Neural cell (in vitro differentiated cells): ENCODE data around the gene ATL1.

Source experiments
- EP300 ChIP-seq: fragments of 450-650 bp; conservative IDR thresholded peaks from 2 replicates; pipeline ENCODE4 v1.6.1; 2014; ENCODE audit warnings: antibody characterized with exemption, mild to moderate bottlenecking, moderate library complexity; ENCODE audit not compliant: poor library complexity, severe bottlenecking
- POLR2AphosphoS5 ChIP-seq: IDR thresholded peaks from 2 replicates; pipeline ENCODE4 v1.6.1; 2012
- RAD21 ChIP-seq: fragments of 450-650 bp; conservative IDR thresholded peaks from 2 replicates; pipeline ENCODE4 v1.6.1; 2014; ENCODE audit warnings: antibody characterized with exemption, mild to moderate bottlenecking, moderate library complexity
- TF ChIP-seq, protein P1 (sequence below): fragments of 450-650 bp; IDR thresholded peaks from 2 replicates; pipeline ENCODE4 v1.5.1; 2014; ENCODE audit warnings: antibody characterized with exemption, mild to moderate bottlenecking, moderate library complexity; ENCODE audit not compliant: poor library complexity, severe bottlenecking

DNA sequence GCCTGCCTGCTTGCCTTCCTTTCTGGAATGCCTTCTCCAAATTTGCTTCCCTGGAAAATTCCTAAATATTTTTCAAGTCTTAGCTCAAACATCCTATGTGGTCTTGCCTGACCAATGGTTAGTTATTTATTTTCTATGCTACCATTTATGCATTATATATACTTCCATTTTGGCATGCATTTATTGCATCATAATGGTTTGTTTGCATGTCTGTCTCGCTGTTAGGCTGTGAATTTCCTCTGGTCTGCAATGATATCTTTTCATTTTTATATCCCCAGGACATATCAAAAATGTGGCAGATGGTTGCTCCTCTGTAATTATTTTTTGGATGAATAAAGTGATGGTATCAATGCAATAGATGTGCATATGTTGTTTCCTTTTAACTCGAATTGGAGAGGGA is 30.5 kb downstream of the ATL1 start:
- TF ChIP-seq, protein P1, sequence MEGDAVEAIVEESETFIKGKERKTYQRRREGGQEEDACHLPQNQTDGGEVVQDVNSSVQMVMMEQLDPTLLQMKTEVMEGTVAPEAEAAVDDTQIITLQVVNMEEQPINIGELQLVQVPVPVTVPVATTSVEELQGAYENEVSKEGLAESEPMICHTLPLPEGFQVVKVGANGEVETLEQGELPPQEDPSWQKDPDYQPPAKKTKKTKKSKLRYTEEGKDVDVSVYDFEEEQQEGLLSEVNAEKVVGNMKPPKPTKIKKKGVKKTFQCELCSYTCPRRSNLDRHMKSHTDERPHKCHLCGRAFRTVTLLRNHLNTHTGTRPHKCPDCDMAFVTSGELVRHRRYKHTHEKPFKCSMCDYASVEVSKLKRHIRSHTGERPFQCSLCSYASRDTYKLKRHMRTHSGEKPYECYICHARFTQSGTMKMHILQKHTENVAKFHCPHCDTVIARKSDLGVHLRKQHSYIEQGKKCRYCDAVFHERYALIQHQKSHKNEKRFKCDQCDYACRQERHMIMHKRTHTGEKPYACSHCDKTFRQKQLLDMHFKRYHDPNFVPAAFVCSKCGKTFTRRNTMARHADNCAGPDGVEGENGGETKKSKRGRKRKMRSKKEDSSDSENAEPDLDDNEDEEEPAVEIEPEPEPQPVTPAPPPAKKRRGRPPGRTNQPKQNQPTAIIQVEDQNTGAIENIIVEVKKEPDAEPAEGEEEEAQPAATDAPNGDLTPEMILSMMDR, result no peak
- no peak for TF ChIP-seq RAD21
- no peak for TF ChIP-seq POLR2AphosphoS5
- TF ChIP-seq EP300, result no peak
